SHP77 (cell line): ENCODE measurements around the gene EPC1.
A peak's percentile ranks its signal among the peaks of the same experiment; 100 is the strongest.
"Not testable (repeated sequence)": the region's sequence is repeated elsewhere in the genome, so short reads cannot be mapped to it uniquely, and the experiment has no call there.

Source experiments
- DNase-seq, 2 experiments: peaks; one replicate each; lab custom pipeline; 2025; lab: John Stamatoyannopoulos, UW

The EPC1 gene

GRCh38 chr10:32271617-32272016 is 75.3 kb downstream of the EPC1 start:
- DNase-seq = no peak

GRCh38 chr10:32269343-32270100 is 77.4 kb downstream of the EPC1 start:
- no peak for DNase-seq

DNA sequence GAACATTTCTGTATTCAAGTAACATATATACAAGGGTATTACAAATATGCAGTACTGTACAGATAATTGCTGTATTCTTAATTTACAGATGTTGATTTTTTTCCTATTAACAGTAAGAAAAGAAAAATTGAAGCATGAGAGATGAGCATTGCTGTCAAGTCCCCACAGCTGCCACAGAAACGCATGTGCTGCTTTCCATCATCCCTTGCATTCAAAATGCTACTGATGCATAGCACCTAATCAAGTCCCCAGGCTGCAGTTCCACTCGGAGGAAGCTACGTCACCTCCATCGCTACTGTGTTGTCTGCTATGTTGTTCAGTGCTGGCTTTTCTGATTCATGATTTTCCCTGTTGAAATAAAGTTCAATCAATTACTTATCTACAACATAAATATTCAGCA is 78.2 kb downstream of the EPC1 start:
- no peak for DNase-seq

DNA sequence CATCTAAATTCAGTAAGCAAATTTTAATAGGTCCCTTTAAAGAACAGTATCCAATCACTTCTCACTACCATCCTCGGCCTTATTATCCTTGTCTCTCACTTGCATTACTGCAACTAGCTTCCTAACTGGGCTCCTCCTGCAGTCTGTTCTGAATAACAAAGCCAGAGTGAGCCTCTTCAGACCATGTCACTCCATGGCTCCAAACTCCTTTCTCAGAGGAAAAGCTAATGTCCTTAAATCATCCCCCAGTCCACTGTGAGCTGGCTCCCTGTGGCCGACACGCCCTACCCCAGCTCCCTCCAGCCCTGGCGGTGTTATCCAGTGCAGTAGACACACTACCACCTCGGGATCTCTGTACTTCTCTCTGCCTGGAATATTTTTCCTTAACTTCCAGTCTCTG is 80.0 kb downstream of the EPC1 start:
- DNase-seq = no peak

DNA sequence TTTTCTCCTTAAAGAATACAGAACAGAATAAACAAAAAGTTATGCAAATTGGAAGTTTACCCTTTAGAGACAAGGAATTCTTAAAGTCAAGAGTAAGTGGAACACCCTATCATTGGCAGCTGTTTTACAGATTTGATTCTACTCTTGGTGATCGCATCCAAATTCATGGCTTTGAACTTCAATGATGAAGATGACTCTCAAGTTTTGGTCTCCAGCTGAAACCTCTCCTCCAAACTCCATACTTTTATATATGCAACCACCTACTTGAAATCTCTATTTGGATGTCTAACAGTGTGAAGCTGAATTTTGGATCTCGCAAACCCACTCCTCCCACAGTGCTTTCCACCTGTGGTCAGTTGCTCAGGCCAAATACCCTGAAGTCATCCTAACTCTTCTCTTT is 80.4 kb downstream of the EPC1 start:
- no peak for DNase-seq

GRCh38 chr10:32265756-32266155 is 81.2 kb downstream of the EPC1 start:
- no peak for DNase-seq

GRCh38 chr10:32263300-32263699 is 83.7 kb downstream of the EPC1 start:
- DNase-seq = no peak

- DNase-seq = no peak
Measured at GRCh38 chr10:32259551-32259950, 87.4 kb downstream of the EPC1 start.

- DNase-seq = peak in 1 of 2 experiments; percentile 3
Measured at GRCh38 chr10:32256613-32257437, 90.1 kb downstream of the EPC1 start.

DNA sequence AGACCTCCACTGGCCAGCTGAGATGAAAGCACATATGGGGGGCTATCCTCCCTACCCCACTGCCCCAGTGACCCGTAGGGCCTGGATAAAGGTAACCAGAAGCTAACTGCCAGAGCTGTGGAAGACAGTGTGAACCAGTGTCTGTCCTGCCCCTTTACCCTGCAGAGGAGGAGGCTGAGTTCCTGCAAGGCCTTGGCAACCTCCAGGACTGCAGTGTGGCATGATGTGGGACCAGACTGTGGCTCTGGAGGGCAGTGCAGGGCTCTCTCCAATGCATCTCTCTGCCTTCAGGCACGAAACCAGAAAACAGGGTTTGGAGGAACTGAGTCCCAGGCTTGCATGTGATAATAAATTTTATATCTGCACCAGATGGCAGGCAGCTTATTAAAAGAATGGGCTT is 93.1 kb downstream of the EPC1 start:
- no peak for DNase-seq

DNA sequence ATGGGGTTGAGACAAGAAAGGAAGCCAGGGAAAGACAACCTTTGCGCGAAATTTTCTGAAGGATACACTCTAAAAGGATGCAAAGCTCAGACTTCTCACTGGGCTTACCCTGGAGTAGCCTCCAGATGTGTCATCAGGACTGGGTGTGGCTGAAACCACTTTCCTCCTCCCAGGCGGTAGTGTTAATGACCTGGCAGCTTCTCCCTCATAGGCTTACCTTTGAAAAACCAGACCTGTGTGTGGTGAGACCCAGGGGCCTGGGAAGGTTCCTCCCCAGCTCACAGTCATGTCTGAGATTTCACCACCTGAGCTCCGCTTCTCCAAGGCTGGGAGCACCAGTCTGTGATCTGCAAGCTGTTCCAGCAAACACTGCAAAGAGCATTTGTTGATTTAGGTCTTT is 93.7 kb downstream of the EPC1 start:
- no peak for DNase-seq

DNA sequence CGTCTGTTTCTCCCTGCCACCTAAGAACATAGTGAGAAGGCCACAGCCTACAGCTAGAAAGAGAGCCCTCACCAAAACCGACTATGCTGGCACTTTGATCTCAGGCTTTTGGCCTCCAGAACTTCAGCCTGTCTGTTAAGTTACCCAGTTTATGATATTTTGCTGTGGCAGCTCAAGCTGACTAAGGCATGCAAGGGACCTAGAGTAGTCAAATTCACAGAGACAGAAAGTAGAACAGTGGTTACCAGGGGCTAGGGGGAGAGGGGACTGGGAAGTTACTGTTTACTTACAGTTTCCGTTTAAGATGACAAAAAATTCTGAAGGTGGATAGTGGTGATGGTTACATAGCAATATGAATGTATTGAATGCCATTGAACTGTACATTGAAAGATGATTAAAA is 96.5 kb downstream of the EPC1 start:
- not testable (repeated sequence) for DNase-seq

GRCh38 chr10:32246685-32247084 is 100.3 kb downstream of the EPC1 start:
- no peak for DNase-seq

- DNase-seq = no peak
Measured at GRCh38 chr10:32245760-32246159, 101.2 kb downstream of the EPC1 start.

GRCh38 chr10:32244421-32245207 is 102.3 kb downstream of the EPC1 start:
- DNase-seq = no peak

GRCh38 chr10:32244011-32244410 is 102.9 kb downstream of the EPC1 start:
- DNase-seq = no peak

- DNase-seq = no peak
Measured at GRCh38 chr10:32241946-32242345, 105.0 kb downstream of the EPC1 start.

DNA sequence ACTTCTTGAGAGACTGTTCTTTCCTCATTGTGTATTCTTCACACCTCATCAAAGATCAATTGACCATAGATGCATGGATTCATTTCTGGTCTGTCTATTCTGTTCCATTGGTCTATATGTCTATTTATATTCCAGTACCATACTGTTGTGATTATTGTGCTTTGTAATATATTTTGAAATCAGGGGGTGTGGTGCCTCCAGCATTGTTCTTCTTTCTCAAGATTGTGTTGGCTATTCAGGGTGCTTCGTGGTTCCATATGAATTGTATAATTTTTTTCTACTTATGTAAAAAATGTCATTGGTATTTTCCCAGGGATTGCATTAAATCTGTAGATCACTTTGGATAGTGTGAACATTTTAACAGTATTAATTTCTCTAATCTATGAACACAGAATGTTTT is 106.5 kb downstream of the EPC1 start:
- no peak for DNase-seq

DNA sequence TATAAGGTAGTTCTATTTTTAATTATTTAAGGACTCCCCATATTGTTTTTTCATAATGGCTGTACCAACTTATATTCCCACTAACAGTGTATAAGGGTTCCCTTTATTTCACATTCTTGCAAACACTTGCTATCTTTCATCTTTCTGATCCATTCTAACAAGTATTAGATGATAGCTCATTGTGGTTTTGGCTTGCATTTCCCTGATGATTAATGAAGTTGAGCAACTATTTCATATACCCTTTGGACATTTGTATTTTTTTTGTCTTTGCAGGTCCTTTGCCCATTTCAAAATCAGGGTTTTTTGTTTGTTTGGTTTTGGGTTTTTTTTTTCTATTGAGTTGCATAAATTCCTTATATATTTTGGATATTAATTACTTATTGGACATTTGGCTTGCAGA is 107.2 kb downstream of the EPC1 start:
- DNase-seq = no peak

- no peak for DNase-seq
Measured at GRCh38 chr10:32237644-32238345, 109.2 kb downstream of the EPC1 start.

DNA sequence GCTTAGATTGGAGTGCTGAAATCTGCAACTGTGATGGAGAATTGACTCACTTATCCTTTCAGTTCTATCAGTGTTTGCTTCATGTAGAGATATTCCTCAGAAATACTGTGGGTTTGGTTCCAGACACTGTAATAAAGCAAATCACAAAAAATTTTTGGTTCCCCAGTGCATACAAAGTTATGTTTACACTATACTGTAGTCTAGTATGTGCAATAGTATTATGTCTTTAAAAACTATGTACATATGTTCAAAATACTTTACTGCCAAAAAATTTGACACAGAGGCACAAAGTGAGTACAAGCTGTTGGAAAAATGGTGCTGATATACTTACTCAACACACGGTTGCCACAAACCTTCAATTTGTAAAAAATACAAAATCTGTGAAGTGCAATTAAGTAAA is 112.5 kb downstream of the EPC1 start:
- DNase-seq = no peak

DNA sequence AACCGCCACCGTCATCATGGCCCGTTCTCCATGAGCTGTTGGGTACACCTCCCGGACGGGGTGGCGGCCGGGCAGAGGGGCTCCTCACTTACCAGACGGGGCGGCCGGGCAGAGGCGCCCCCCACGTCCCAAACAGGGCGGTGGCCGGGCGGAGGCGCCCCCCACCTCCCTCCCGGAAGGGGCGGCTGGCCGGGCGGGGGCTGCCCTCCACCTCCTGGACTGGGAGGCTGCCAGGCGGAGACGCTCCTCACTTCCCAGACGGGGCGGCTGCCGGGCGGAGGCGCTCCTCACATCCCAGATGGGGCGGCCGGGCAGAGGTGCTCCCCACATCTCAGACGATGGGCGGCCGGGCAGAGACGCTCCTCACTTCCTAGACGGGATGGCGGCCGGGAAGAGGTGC is 113.6 kb downstream of the EPC1 start:
- not testable (repeated sequence) for DNase-seq
